Psoas muscle (tissue), 8 donors: Measurements from ENCODE around the gene UXS1. TPM values are rescaled to one million over a fixed set of nuclear protein-coding genes. Genes with fewer than 3 reads are reported as not detected.

Source experiments
- ATAC-seq, 4 donors: fragments of 200-7000 bp; cut with Tn5 transposase; one replicate each; pipeline ENCODE4 v1.9.1; 2020; ENCODE audit warnings: moderate library complexity in 3 of 4, mild to moderate bottlenecking in 2 of 4
- DNase-seq, 2 donors: peaks; one replicate each; pipeline ENCODE4 v3.0.0-alpha.2; 2020
- H3K27ac ChIP-seq: fragments of 200-600 bp; one replicate; pipeline ENCODE4 v1.8.0; 2022
- H3K27me3 ChIP-seq, 3 donors: fragments of 200-600 bp in 1 of 3; one replicate each; pipeline versions ENCODE4 v1.6.1 to v1.8.0; 2013 to 2022; ENCODE audit warnings: low read length in 2 of 3, mild to moderate bottlenecking in 2 of 3, moderate library complexity in 1 of 3; ENCODE audit not compliant: insufficient read depth in 3 of 3
- H3K36me3 ChIP-seq, 2 donors: fragments of 200-600 bp in 1 of 2; one replicate each; pipeline versions ENCODE4 v1.6.1 to v1.8.0; 2013 to 2022; ENCODE audit warnings: low read depth in 1 of 2, mild to moderate bottlenecking in 1 of 2, moderate library complexity in 1 of 2; ENCODE audit not compliant: insufficient read depth in 1 of 2
- H3K4me1 ChIP-seq: fragments of 200-600 bp; one replicate; pipeline ENCODE4 v1.8.0; 2022
- H3K4me3 ChIP-seq: fragments of 200-600 bp; one replicate; pipeline ENCODE4 v1.8.0; 2022; ENCODE audit warnings: mild to moderate bottlenecking
- H3K9me3 ChIP-seq: fragments of 200-600 bp; one replicate; pipeline ENCODE4 v1.8.0; 2022
- WGBS, 3 donors: extraction: QIAGEN DNeasy Blood & Tissue Kit; methylation state at CpG; one replicate each; pipeline versions ENCODE4 v1.1.6 to v1.1.7; 2013; 5-methylcytosine and 5-hydroxymethylcytosine counted together
- intact Hi-C, 2 donors: fragments of 100-400 bp; cut with DNase I; formaldehyde crosslinking; loops; one replicate each; pipeline versions ENCODE4 v1.11.0 to v1.14.2; 2022
- polyA plus RNA-seq, 3 donors: library from polyadenylated mRNA; stranded (reverse); fragments of 200-250 nt; gene quantifications; one replicate each; pipeline ENCODE4 v1.2.3, GENCODE V29; 2013
- total RNA-seq, 4 donors: library from RNA; stranded (reverse); fragmentation: NEBNext Ultra II Directional in 2 of 4; extraction: Animal tissue kit (Norgen Biotek cat#: 25700) in 2 of 4; gene quantifications; one replicate each; pipeline versions ENCODE4 v1.2.1 to v1.2.4, GENCODE V29; 2021 to 2023
- TF ChIP-seq, protein P1 (sequence below): fragments of 200-600 bp; IDR thresholded peaks from one replicate; pipeline ENCODE4 v1.8.0; 2022; ENCODE audit warnings: antibody characterized with exemption
- donor health status: healthy with polysubstance abuse.
- donor health status: DM: no; HTN: no; CAD: no; lungs with moderate emphysema.
- donor health status: Bipolar disorder and iron deficiency.
- donor health status: healthy.
- donor health status: DM: yes; HTN: yes; CAD: no.
- donor health status: DM: no; HTN: no; CAD: no.
- donor health status: DM: no; HTN: no; CAD: no.
- donor health status: DM: yes; HTN: yes; CAD: no.

Gene UXS1
- total and polyA plus RNA-seq, 7 donors: 12.2 to 36.0 (median 22.5) TPM

DNA sequence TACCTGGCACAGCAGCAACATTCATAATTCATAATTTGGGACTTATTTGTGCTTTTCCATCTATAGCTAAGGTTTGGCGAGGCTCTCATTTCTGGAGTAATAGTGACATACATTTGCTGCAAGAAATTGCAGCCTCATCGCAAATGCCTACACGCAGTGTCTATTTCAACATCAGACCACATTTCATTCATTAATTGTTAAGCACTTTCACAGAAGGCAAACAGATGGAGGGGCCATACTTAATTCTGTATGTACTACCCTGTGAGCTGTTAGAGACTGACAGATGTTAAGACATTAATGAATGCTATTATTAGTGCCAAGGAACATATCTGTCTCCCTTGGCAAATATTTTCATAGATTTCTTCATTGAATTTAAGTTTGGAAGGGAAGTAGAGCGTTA lies 125.7 kb downstream of the UXS1 start:
- no peak overlapping the region for H3K27ac ChIP-seq
- no peaks in the 10 kb centered on the region for H3K36me3 ChIP-seq
- H3K9me3 ChIP-seq: no peaks in the 10 kb centered on the region
- intact Hi-C loops: no loop called here
- no peak overlapping the region for H3K4me3 ChIP-seq
- H3K4me1 ChIP-seq: peaks cover 18% of the 10 kb centered on the region
- WGBS, 3 donors: 79 to 84% (median 84%) methylated on average over 4 of the region's 4 CpGs
- no peaks in the 10 kb centered on the region for H3K27me3 ChIP-seq
- DNase-seq: no peak
- TF ChIP-seq, protein P1, sequence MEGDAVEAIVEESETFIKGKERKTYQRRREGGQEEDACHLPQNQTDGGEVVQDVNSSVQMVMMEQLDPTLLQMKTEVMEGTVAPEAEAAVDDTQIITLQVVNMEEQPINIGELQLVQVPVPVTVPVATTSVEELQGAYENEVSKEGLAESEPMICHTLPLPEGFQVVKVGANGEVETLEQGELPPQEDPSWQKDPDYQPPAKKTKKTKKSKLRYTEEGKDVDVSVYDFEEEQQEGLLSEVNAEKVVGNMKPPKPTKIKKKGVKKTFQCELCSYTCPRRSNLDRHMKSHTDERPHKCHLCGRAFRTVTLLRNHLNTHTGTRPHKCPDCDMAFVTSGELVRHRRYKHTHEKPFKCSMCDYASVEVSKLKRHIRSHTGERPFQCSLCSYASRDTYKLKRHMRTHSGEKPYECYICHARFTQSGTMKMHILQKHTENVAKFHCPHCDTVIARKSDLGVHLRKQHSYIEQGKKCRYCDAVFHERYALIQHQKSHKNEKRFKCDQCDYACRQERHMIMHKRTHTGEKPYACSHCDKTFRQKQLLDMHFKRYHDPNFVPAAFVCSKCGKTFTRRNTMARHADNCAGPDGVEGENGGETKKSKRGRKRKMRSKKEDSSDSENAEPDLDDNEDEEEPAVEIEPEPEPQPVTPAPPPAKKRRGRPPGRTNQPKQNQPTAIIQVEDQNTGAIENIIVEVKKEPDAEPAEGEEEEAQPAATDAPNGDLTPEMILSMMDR: no peak
- ATAC-seq: no peak

DNA sequence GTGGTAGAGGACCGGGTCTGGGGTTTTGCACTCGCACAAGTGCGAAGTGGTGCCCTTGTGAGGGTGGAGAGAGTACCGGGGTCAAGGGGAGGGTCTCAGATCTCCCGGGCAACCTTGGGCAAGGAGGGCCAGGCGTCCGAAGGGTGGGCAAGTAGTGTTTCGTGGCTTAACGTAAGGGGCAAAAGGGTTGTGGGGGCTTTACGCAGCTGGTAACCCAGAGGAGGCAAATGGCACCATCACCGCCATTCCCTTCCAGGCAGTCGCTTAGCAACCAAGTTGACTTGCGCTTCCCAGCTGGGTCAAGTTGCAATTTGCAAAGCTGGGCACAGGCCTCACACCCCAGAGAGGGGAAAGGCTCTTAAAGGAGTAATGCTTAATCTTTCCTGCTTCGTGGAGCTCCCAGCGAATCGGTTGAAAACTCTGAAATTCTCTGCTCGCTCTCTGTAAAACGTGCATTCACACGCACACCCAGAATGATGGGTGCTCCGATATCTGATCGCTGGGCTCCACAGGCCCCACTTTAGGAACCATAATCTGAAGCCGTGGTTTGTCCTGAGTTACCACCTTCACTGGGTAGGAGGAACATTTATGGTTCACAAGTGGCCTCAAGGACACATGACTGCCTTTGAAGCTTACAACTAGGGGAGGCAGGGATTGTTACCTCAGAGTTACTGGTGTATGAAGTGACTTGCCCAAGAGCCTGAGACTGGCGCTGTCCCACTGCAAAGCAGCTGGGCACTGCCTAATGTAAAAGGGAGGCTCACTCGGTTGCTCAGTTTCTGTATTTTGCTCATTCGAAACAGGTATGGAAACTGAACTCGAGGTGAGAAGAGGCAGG lies 127.9 kb downstream of the UXS1 start:
- ATAC-seq: peak; percentile 60 to 91 (median 83)
- peak overlapping the region; percentile 71 for H3K4me3 ChIP-seq
- no peak overlapping the region for H3K27ac ChIP-seq
- H3K36me3 ChIP-seq: no peaks in the 10 kb centered on the region
- DNase-seq: peak in 1 of 2 donors; percentile 64
- H3K4me1 ChIP-seq: peaks cover 6% of the 10 kb centered on the region
- H3K9me3 ChIP-seq: no peaks in the 10 kb centered on the region
- intact Hi-C loops: no loop called here
- TF ChIP-seq, protein P1: no peak
- 38 to 47% (median 39%) methylated on average over 26 of the region's 26 CpGs for WGBS, 3 donors
- H3K27me3 ChIP-seq: no peaks in the 10 kb centered on the region

DNA sequence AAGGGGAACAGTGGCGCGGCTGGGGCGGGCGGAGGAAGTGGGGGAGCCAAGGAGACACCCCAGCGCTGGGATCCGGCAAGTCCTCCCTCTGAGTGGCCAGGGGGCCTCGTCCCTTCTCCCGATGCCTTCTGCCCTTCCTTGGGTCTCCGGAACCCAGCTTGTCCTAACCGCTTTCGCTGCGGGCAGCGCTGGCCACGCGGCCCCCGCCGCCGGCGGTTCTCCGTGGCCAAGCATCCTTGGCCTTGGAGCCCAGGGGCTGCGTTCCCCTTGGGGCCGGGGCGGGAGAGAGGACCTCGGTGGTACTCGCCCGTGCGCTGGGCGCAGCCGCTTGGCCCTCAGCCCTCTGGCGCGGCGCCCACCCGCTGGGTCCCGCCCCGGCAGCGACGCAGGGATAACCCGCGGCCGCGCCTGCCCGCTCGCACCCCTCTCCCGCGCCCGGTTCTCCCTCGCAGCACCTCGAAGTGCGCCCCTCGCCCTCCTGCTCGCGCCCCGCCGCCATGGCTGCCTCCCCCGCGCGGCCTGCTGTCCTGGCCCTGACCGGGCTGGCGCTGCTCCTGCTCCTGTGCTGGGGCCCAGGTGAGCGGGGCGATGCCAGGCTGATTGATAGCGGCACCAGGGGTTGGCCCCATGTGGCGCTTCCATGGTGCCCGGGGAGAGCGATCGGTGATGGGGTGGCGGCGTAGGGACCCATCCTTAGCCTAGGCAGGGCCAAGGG lies 128.7 kb downstream of the UXS1 start:
- intact Hi-C loops: no loop called here
- peak; percentile 48 to 69 (median 54) for ATAC-seq
- TF ChIP-seq, protein P1: no peak
- peaks cover 6% of the 10 kb centered on the region for H3K4me1 ChIP-seq
- DNase-seq: peak; percentile 30 to 56
- no peaks in the 10 kb centered on the region for H3K36me3 ChIP-seq
- H3K27ac ChIP-seq: no peak overlapping the region
- WGBS, 3 donors: 12 to 18% (median 14%) methylated on average over 46 to 68 of the region's 68 CpGs
- no peaks in the 10 kb centered on the region for H3K9me3 ChIP-seq
- no peaks in the 10 kb centered on the region for H3K27me3 ChIP-seq
- peak overlapping the region; percentile 71 for H3K4me3 ChIP-seq

DNA sequence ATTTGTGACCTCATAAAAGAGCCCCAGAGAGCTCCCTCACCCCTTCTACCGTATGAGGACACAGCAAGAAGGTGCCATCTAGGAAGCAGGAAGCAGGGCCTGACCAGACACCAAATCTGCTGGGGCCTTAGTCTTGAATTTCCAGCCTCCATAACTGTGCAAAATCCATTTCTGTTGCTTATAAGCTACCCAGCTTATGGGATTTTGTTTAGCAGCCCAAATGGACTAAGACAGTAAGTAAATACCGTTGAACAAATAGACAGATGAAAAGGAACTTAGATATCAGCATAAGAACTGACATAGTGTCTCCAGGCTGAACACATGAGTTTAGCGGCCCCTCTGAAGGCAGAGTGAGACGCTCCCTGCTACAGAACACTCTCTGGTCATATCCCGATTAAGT lies 130.9 kb downstream of the UXS1 start:
- Histone ChIP-seq H3K4me3 (no peak overlapping the region), H3K36me3 (no peaks in the 10 kb centered on the region), H3K27ac (no peak overlapping the region), H3K27me3 (no peaks in the 10 kb centered on the region), H3K9me3 (no peaks in the 10 kb centered on the region), H3K4me1 (peaks cover 6% of the 10 kb centered on the region)
- DNase-seq: no peak
- intact Hi-C loops: no loop called here
- TF ChIP-seq, protein P1: no peak
- ATAC-seq: no peak
- WGBS, 3 donors: 60 to 66% (median 61%) methylated on average over 5 of the region's 5 CpGs
